GM23338 (cell line): ENCODE data around the gene TNFRSF6B.

Source experiments
- EZH2 ChIP-seq: fragments of 200-600 bp; sonication (generic); IDR thresholded peaks from one replicate; pipeline ENCODE4 v1.8.0; 2017; ENCODE audit warnings: antibody characterized with exemption, mild to moderate bottlenecking, low read depth; ENCODE audit not compliant: unreplicated experiment
- EZH2phosphoT487 ChIP-seq: fragments of 200-600 bp; sonication (generic); IDR thresholded peaks from one replicate; pipeline ENCODE4 v1.8.1; 2018; ENCODE audit warnings: antibody characterized with exemption; ENCODE audit not compliant: unreplicated experiment
- POLR2AphosphoS5 ChIP-seq: IDR thresholded peaks from 2 replicates; pipeline ENCODE4 v1.6.1; 2016; ENCODE audit warnings: antibody characterized with exemption, low read depth
- TF ChIP-seq, protein P1 (sequence below), 2 experiments: fragments of 200-600 bp in 1 of 2; sonication (generic) in 1 of 2; conservative IDR thresholded peaks; 2 replicates each; pipeline versions ENCODE4 v1.5.1 to v1.6.1; 2016 to 2017; ENCODE audit warnings: antibody characterized with exemption in 2 of 2, low read depth in 2 of 2, mild to moderate bottlenecking in 2 of 2, moderate library complexity in 1 of 2
- TF ChIP-seq, protein P2 (sequence below): IDR thresholded peaks from one replicate; pipeline ENCODE4 v1.6.1; 2018; ENCODE audit warnings: antibody characterized with exemption; ENCODE audit not compliant: unreplicated experiment

DNA sequence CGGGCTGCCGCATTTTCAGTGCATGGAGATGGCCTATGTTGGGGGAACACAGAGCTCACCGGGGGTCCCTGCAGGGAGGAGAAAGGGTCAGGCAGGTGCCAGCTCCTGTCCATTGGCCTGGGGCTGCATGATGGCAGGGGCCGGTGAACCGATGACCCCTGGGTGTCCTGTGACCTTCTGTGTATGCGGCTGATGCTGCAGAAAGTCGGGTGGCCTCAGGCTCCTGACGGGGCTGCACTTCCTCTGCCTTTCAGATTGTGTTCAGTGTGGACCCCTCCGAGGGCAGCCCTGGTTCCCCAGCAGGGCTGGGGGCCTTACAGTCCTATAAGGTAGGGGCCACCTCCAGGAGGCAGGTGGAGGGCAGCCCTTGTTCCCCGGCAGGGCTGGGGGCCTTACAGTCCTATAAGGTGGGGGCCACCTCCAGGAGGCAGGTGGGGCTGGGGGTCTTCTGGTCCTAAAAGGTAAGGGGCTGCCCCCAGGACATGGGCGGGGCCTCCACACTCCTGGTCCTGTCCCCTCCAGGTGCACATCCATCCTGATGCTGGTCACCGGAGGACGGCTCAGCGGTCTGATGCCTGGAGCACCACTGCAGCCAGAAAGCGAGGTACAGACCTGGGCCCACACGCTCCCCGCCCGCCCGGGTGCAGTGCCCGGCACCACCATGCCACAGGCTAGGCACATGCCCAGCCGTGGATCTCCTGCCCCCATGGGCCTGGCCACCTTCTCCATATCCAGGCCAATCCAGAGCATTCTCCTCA lies 11.0 kb upstream of the TNFRSF6B start:
- no peak for TF ChIP-seq POLR2AphosphoS5
- TF ChIP-seq, protein P1, sequence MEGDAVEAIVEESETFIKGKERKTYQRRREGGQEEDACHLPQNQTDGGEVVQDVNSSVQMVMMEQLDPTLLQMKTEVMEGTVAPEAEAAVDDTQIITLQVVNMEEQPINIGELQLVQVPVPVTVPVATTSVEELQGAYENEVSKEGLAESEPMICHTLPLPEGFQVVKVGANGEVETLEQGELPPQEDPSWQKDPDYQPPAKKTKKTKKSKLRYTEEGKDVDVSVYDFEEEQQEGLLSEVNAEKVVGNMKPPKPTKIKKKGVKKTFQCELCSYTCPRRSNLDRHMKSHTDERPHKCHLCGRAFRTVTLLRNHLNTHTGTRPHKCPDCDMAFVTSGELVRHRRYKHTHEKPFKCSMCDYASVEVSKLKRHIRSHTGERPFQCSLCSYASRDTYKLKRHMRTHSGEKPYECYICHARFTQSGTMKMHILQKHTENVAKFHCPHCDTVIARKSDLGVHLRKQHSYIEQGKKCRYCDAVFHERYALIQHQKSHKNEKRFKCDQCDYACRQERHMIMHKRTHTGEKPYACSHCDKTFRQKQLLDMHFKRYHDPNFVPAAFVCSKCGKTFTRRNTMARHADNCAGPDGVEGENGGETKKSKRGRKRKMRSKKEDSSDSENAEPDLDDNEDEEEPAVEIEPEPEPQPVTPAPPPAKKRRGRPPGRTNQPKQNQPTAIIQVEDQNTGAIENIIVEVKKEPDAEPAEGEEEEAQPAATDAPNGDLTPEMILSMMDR (conservative IDR thresholded peaks at IDR 0.05; ENCODE audit: low read depth in 2 of 2), result no peak
- no peak for TF ChIP-seq EZH2
- no peak for TF ChIP-seq EZH2phosphoT487
- TF ChIP-seq, protein P2, sequence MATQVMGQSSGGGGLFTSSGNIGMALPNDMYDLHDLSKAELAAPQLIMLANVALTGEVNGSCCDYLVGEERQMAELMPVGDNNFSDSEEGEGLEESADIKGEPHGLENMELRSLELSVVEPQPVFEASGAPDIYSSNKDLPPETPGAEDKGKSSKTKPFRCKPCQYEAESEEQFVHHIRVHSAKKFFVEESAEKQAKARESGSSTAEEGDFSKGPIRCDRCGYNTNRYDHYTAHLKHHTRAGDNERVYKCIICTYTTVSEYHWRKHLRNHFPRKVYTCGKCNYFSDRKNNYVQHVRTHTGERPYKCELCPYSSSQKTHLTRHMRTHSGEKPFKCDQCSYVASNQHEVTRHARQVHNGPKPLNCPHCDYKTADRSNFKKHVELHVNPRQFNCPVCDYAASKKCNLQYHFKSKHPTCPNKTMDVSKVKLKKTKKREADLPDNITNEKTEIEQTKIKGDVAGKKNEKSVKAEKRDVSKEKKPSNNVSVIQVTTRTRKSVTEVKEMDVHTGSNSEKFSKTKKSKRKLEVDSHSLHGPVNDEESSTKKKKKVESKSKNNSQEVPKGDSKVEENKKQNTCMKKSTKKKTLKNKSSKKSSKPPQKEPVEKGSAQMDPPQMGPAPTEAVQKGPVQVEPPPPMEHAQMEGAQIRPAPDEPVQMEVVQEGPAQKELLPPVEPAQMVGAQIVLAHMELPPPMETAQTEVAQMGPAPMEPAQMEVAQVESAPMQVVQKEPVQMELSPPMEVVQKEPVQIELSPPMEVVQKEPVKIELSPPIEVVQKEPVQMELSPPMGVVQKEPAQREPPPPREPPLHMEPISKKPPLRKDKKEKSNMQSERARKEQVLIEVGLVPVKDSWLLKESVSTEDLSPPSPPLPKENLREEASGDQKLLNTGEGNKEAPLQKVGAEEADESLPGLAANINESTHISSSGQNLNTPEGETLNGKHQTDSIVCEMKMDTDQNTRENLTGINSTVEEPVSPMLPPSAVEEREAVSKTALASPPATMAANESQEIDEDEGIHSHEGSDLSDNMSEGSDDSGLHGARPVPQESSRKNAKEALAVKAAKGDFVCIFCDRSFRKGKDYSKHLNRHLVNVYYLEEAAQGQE, result no peak
